ENCODE measurements around the gene STON2. TPM values are rescaled to one million over a fixed set of nuclear protein-coding genes. Genes with fewer than 3 reads are reported as not detected.

Gene STON2
- total and polyA plus RNA-seq, 2 of the 8 experiments (the other 6 are each of a cell fraction or from before 2014, with no cell fraction given): 8.9 to 50.0 TPM

GRCh38 chr14:81415781-81416180 is 15.7 kb upstream of the STON2 start:
- Histone ChIP-seq H2AFZ (ENCODE audit: low read length) (no peak overlapping the region), H2BK5ac (ENCODE audit: low read depth, low read length) (no peak overlapping the region), H3K4me3 (ENCODE audit: extremely low read depth in 1 of 4, insufficient read depth in 2 of 4, low read depth in 3 of 4, low read length in 4 of 4) (no peak overlapping the region), H3K36me3 (ENCODE audit: control insufficient read depth in 2 of 4, insufficient read depth in 4 of 4, low read length in 3 of 4) (peaks cover 0 to 14% (median 2%) of the 10 kb centered on the region in 4 experiments; a peak in 3 of 8 replicates), H3K9ac (replicated peaks in 1 of 4; ENCODE audit: extremely low read depth in 1 of 4, low read depth in 3 of 4, low read length in 3 of 4) (no peak overlapping the region), H4K20me1 (replicated peaks in 1 of 2; ENCODE audit: control insufficient read depth in 1 of 2, insufficient read depth in 2 of 2, low read length in 2 of 2) (no peaks in the 10 kb centered on the region), H2BK15ac (ENCODE audit: low read length) (no peak overlapping the region), H3K27ac (ENCODE audit: low read depth, low read length) (no peak overlapping the region), H3K23ac (ENCODE audit: insufficient read length) (no peak overlapping the region), H4K91ac (replicated peaks; ENCODE audit: insufficient read length, low read length) (no peak overlapping the region), H2BK120ac (replicated peaks; ENCODE audit: low read depth, low read length) (no peak overlapping the region), H3K14ac (ENCODE audit: insufficient read length) (no peak overlapping the region), H2AK5ac (ENCODE audit: low read depth, low read length) (no peak overlapping the region), H3K23me2 (ENCODE audit: low read depth, low read length) (no peaks in the 10 kb centered on the region), H3K79me2 (ENCODE audit: control insufficient read depth in 1 of 2, insufficient read depth in 2 of 2, low read length in 2 of 2) (peaks cover 0 to 17% of the 10 kb centered on the region in 2 experiments; a peak in 2 of 4 replicates), H4K8ac (ENCODE audit: extremely low read depth, insufficient read depth, low read length) (no peak overlapping the region), H3K27me3 (replicated peaks in 1 of 4; ENCODE audit: control insufficient read depth in 3 of 4, extremely low read depth in 1 of 4, insufficient read depth in 3 of 4, low read length in 3 of 4) (no peaks in the 10 kb centered on the region), H3K4ac (replicated peaks; ENCODE audit: insufficient read length, low read depth, low read length) (no peak overlapping the region), H3K56ac (replicated peaks; ENCODE audit: insufficient read length, low read depth, low read length) (no peak overlapping the region), H3K4me2 (ENCODE audit: insufficient read depth in 1 of 2, low read depth in 2 of 2, low read length in 2 of 2) (no peak overlapping the region), H4K5ac (ENCODE audit: insufficient read length, low read depth, low read length) (no peak overlapping the region), H3K9me3 (ENCODE audit: insufficient read depth in 2 of 2, low read depth in 1 of 2, low read length in 1 of 2) (peaks cover 2% of the 10 kb centered on the region in 2 experiments; a peak in 1 of 4 replicates), H2BK12ac (ENCODE audit: low read depth, low read length) (no peak overlapping the region), H3K18ac (ENCODE audit: extremely low read depth, low read length) (no peak overlapping the region), H2BK20ac (ENCODE audit: low read length) (no peak overlapping the region), H3K4me1 (replicated peaks in 1 of 4; ENCODE audit: control insufficient read depth in 3 of 4, insufficient read depth in 4 of 4, low read length in 3 of 4) (no peaks in the 10 kb centered on the region), H3K79me1 (ENCODE audit: low read depth, low read length) (peaks cover 8% of the 10 kb centered on the region; the same call in 1 of the 2 replicates)
- ChIA-PET CTCF (ENCODE audit: partially characterized antibody) (interaction anchor here (0.6 to 3.7 kb wide), 7 partner anchors 9 to 1362 kb away, joined by 3 to 12 read pairs (median 4); no protein-coding TSS in a partner anchor), POLR2A (ENCODE audit: partially characterized antibody) (no interaction called here)
- FAIRE-seq: no peak
- no peak for TF ChIP-seq CREB1 (IDR thresholded peaks at IDR 0.05)
- WGBS, 2 experiments (ENCODE audit: extremely low coverage in 1 of 2, insufficient coverage in 1 of 2, insufficient read length in 1 of 2, insufficient replicate concordance in 2 of 2, low coverage in 1 of 2, low lambda C conversion rate in 2 of 2, missing lambda C conversion rate in 1 of 2): 100% methylated on average over 4 of the region's 4 CpGs; no CpG with 5 or more reads in 1 of the 2 experiments
- no peak for DNase-seq (ENCODE audit: low read depth in 1 of 2, low spot score in 2 of 2)

Measured in H1 (cell line).